Stimulated activated CD8-positive, alpha-beta memory T cell treated with anti-CD3 and anti-CD28 coated beads, Interleukin-15, amount 100 ng/mL, for 1 hour (primary cell): ENCODE results near the gene HS6ST3.
"Not testable (repeated sequence)": the region's sequence is repeated elsewhere in the genome, so short reads cannot be mapped to it uniquely, and the experiment has no call there.

ENCODE experiments used
- DNase-seq: peaks from one replicate; pipeline ENCODE4 v3.0.0-alpha.2; 2020; ENCODE audit warnings: low read depth

HS6ST3 gene

DNA sequence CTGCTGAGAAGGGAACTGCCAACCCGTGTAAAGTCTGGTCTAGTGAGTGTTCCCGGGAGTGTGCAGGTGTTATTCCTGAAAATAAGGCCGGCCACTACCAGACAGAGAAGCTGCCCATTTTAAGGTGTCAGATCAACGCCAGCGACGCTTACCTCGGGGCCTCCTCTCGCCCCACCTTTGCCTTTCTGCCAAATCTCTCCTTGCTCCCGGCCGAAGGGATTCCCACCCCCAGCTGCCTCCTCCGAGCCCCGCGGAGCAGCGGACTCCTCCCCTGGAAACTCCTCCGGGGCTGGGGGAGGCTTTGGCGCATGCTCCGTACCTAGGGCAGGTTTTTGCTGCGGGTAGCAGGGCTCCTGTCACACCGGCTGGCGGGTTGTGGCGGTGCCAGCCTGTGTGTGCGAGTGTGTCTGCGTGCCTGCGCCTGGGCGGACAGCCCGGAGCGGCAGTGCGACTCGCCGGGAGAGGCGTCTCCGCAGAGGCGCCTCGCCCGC is at the start of gene HS6ST3:
TSS of gene HS6ST3 (plus strand) at position 359 of the 491 bp plus-strand sequence.
- no peak for DNase-seq

DNA sequence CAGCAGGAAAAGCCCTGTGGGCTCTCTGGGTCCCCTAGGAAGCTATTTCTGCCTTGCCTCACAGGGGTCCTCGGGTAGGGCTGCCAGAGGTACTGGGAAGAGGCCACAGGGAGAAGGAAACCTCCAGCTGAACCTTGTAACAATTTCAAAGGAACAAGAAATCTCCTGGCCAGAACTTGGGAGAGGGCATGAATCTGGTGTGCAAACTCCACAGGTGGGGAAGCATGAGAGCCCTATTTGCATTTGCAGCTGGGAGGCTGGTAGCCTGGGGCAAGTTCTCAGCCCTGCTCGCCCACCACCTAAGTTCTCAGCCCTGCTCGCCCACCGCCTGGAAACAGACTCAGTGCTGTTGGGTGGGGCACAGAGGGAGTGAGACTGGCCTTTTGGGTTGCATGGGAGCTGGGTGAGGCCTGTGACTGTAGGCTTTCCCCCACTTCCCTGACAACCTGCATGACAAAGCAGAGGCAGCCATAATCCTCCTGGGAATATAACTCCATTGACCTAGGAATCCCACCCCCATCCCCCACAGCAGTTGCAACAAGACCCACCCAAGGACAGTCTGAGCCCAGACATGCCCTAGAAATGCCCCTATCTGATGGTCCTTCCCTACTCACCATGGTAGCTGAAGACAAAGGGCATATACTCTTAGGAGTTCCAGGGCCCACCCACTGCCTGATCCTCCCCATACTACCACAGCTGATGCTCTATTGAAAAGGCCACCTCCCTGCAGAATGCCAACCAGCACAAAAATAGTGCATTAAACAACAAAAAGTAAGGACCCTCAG is 48.4 kb upstream of the HS6ST3 start:
- DNase-seq: no peak

DNA sequence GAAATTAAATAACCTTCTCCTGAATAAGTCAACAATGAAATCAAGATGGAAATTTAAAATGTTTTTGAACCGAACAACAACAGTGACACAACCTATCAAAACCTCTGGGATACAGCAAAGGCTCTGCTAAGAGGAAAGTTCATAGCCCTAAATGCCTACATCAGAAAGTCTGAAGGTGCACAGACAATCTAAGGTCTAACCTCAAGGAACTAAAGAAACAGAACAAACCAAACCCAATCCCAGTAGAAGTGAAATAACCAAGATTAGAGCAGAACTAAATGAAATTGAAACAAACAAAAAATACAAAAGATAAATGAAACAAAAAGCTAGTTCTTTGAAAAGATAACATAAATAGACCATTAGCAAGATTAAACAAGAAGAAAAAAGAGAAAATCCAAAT is 45.7 kb upstream of the HS6ST3 start:
- no peak for DNase-seq

DNA sequence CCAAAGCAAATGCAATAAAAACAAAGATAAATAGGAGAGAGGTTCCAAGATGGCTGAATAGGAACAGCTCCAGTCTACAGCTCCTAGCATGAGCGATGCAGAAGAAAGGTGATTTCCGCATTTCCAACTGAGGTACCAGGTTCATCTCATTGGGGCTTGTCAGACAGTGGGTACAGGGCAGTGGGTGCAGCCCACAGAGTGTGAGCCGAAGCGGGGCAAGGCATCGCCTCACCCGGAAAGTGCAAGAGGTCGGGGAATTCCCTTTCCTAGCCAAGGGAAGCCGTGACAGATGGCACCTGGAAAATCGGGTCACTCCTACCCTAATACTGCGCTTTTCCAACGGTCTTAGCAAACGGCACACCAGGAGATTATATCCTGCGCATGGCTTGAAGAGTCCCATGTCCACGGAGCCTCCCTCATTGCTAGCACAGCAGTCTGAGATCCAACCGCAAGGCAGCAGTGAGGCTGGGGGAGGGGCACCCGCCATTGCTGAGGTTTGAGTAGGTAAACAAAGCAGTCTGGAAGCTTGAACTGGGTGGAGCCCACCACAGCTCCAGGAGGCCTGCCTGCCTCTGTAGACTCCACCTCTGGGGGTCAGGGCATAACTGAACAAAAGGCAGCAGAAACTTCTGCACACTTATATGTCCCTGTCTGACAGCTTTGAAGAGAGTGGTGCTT is 43.3 kb upstream of the HS6ST3 start:
- DNase-seq: not testable (repeated sequence)

DNA sequence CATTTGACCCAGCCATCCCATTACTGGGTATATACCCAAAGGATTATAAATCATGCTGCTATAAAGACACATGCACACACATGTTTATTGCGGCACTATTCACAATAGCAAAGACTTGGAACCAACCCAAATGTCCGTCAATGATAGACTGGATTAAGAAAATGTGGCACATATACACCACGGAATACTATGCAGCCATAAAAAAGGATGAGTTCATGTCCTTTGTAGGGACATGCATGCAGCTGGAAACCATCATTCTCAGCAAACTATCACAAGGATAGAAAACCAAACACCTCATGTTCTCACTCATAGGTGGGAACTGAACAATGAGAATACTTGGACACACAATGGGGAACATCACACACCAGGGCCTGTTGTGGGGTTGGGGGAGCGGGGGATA is 39.0 kb upstream of the HS6ST3 start:
- DNase-seq: not testable (repeated sequence)

DNA sequence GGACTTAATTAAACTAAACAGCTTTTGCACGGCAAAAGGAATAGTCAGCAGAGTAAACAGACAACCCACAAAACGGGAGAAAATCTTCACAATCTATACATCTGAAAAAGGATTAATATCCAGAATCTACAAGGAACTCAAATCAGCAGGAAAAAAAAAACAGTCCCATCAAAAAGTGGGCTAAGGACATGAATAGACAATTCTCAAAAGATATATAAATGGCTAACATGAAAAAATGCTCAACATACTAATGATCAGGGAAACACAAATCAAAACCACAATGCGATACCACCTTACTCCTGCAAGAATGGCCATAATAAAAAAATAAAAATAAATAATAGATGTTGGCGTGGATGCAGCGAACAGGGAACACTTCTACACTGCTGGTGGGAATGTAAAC is 38.4 kb upstream of the HS6ST3 start:
- DNase-seq: not testable (repeated sequence)

DNA sequence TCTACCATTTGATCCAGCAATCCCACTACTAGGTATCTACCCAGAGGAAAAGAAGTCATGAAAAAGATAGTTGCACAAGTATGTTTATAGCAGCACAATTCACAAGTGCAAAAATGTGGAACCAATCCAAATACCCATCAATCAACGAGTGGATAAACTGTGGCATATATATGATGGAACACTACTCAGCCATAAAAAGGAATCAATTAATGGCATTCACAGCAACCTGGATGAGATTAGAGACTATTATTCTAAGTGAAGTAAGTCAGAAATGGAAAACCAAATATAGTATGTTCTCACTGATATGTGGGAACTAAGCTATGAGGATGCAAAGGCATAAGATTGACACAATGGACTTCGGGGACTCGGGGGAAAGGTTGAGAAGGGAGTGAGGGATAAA is 38.0 kb upstream of the HS6ST3 start:
- DNase-seq: not testable (repeated sequence)

DNA sequence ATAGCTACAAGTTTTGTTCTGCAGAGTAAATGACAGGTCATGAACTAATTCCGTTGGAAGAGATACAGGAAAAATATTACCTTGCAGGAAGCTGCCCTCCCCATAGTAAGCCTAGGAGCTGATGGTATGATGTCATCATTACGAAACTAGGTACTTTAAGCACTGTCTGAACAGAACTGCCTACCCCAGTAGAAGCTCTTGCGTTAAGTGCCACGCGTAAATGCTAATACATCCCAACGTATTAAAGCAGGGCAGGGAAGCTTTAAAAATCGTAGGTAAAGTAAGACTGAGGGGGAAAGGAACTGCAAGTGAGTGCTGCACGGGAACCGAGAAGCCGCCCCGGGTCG is 37.3 kb upstream of the HS6ST3 start:
- DNase-seq: no peak

DNA sequence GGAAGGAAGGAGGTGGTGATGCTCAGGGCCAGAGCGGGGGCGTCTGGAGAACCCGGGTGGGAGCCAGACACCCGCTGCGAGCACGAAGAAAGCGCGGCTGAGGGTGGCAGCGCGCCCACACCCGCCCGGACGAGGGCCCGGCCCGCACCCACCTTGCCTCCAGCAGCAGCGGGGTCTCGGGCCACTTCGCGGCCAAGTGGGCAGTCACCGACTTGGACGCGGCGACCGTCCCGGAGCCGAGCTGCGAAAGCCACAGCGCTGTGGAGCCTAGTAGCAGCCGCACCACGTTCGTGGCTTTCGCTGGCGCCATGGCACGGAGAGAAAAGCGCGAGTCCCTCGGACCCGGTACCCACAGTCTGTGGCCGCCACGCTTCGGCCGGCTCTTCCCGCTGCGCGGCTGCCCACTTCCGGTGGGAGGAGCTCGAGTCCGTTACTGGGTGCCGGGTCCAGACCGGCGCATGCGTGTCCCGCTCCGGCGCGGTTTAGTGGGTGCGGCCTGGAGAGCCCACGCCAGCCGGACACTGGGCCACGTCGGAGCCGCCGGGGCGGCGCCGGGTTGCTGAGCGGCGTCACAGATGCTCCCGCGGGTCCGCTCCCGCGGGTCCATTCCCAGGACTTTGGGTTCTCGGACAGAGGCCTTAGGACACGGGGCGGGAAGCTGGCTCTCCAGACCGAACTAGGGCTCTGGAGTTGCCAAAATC is 36.8 kb upstream of the HS6ST3 start, which contains the start of gene UGGT2:
TSS of gene UGGT2 (minus strand) at position 399 of the 701 bp plus-strand sequence. CDS start at position 310, 89 bp downstream.
- DNase-seq: no peak

DNA sequence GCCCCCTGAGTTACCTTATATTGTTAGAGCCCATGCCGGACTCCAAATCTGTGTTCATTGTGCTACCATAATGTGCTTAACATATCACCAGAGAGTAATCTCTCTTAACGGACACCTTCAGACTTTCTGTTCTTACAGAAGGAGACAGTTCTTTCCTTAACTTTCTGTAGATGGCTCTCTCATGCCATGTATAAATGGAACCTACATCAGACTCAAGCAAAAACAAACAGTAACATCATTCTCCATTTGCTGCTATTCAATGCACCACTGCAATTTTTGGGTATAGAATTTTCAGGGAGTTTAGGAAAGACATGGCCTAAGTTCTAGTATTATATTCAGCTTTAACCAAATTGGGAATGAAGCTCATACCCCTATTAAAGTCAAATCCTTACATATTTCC is 24.1 kb upstream of the HS6ST3 start:
- no peak for DNase-seq

DNA sequence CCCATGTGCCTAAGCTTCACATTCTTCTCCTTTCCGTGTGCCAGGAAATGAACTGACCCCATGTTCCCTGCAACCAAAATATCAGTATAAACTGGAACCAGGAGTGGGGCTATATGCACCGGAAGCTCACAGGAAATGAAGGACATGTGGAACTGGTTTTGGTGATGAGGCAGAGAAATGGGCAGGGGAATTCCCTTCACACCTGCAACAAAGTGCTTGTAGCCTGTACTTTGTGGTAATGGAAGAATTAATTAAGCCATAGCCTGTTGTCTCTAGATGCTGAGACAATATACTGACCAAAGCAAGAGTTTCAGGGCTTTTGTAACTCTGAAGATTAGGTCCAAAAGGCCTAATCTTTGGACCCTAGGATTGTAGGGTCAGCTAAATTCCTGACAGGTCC is 21.2 kb upstream of the HS6ST3 start:
- DNase-seq: no peak

DNA sequence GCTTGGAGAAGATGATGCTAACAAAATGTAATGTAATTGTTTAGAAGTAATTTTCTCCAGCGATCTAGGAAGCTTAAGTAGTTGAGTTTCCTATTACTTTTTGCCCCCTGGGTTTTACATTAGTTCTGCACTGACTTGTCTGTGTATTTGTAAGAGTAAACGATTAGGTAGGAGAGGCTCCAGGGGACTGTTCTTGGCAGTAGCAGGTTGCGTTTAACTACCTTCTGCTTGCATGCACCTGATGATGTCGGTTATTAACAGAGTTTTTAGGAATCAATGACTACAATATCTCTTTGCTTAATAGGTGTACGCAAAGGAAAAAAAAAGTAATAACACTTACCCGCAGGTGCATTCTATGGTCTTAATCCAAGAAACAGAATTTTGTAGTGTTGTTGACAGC is 18.4 kb upstream of the HS6ST3 start:
- no peak for DNase-seq

DNA sequence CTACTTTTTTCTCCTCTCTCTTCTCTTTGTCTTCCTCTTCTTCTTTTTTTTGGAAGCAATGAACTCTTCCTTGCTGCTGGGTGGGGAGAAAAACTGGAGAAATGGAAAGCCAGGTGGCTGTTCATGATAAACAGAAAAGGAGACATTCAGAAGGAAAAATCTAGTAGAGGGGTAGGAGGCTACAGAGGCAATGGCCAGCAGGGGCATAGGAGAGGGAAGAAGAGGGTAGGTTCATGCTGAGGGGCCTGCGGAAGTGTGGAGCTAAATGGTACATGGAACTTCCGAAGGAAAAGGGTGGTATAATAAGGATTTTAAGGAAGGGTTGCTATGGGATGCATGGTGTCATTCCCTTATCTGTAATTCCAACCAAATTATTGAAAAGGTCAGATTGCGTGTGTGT is 17.5 kb upstream of the HS6ST3 start:
- no peak for DNase-seq

DNA sequence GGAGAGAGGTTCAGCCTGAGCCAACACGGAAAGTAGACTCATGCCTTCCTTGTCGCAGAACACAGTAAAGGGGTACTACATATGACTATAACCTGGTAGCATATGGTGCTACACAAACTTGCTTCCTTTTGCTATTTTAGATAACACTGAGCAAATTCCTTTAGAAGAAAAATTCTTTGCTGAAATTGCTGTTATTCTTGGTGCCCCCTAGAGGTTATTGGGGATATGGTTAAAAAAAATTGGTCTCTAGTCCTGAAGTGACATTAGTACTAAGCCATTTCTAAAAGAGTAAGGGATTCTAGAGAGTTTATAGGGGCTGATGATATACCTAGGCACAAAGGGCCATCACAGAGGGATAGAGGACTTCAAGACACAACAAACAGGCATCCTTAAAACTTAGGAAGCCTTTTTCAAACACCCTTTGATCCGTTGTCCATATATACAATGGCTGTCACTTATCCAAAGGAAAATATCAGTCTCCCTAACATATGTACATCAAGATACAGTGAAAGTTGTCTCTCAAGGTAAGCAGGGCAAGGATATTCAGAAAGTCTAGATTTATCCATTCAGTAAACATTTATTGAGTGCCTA is 13.9 kb upstream of the HS6ST3 start:
- DNase-seq: no peak

DNA sequence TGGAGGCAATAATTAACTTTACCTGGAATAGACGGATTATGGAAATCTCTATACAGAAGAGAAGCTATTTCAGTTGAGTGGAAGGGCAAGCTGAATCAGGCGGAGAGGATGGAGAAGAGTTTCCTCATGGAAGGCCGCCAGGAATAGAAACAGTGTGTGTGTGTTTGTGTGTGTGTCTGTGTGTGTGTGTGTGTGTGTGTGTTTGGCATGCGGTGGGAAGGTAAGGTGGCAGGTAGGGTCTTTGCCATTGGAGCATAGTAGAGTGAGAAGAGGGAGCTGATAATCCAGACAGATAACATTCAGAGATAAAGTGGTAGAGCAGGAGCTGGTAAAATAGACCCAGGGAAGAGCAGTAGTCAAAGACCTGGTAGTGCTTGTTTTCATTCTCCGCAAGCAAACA is 9.2 kb upstream of the HS6ST3 start:
- no peak for DNase-seq

DNA sequence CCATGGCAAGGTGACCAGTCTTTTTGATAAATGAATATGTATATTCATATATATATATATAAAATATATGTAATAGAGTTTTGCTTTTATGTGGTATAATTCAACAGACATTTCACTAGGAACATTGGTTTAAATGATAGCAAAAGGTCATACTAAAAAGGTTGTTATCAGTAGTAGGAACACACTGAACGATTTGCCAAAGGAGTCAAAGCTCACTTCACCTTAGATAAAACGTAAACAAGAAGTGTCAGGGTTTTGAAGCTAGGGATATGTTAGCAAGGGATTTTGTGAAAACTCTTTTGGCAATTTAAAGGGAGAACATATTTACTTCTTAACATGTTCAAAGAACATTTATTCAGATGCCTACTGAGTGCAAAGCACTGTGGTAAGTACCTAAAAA is 8.0 kb upstream of the HS6ST3 start:
- DNase-seq: no peak

DNA sequence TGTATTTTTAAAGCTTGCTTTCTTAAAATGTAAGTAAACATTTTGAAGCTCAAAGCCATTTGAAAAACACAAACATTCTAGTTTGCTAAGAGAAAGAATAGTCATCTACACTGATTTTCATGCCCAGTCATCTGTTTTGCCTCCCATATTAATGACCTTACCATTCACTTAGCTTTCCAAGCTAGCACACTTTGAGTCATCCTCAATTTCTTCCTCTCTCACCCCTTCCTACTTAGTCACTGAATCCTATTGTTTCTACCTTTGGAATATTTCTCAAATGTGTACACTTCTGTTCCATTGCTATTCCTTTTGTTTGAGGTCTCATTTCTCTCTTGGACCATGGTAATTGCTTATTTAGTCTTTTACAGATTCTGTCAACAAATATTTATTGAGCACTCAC is 7.3 kb upstream of the HS6ST3 start:
- DNase-seq: no peak

DNA sequence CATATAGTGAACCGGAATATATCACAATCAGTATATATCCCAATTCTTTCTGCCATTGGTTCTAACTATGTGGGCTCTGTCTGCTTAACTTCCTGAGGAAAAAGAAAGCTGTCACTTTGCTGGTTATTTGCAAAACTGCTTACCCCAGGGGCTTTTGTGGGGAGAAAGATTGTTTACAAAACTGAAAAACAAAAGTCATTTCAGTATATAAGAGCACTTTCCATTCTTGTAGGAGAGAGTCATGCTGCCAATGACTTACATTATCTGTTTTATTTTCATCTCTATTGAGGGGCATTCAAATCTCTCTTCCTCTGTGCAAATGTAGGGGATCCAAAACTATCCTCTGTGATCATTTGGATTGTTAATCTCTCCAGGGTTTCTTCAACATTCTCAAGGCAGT is 3.2 kb upstream of the HS6ST3 start:
- no peak for DNase-seq

DNA sequence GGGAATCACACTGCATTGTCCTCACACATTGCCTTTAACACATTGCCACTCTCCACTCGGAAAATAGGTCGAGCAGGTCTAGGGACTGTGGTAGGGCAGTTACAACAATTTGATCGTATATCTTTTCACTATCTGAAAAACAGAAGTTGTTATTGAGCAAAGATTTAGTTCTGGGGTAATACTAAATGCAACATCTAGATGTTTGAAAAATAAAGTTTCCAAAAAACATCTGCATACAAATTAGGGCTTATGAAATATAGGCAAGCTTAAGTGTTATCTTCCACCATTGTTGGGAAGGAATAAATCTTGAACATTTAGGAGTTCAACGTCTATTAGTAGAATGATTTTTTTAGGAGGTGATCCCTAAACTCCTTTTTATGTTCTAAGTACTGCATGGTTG is 768 bp upstream of the HS6ST3 start:
- DNase-seq: no peak

DNA sequence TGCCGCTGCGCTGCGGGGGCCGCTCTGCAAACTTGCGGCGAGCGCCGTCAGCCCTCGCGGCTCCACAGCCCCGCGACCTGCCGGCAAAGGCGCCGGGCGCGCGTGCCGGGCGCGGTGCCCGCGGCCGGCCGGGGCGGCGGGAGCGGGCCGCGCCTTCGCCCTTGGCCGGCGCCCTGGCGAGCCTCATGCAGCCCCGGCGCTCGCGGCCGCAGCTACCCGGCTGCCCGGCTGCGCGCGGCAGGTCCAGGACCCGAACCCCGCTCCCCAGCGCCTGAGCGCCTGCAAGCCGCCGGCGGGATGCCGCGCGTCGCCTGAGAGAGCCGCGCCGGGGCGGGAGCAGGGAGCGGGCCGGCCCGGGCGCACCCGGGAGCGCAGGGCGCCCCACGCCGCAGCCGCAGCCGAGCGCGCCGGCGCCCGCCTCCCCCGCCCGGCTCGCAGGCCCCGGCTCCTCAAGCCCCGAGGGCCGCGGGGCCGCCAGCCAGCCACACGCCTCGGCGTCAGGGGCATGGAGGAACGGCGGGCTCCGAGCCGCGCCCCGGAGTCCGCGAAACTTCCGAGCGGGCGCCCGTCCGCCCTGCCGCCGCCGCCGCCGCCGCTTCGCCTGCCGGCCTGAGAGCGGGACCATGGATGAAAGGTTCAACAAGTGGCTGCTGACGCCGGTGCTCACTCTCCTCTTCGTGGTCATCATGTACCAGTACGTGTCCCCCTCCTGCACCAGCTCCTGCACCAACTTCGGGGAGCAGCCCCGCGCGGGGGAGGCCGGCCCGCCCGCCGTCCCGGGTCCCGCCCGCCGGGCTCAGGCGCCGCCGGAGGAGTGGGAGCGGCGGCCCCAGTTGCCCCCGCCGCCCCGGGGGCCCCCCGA is 564 bp downstream of the HS6ST3 start:
- DNase-seq: no peak
